Stimulated activated CD8-positive, alpha-beta memory T cell treated with anti-CD3 and anti-CD28 coated beads, Interleukin-2, amount 100 ng/mL, for 48 hours (primary cell): ENCODE measurements around the gene MAP6.

Experiments used
- DNase-seq, 2 donors: peaks; one replicate each; pipeline ENCODE4 v3.0.0-alpha.2; 2020; ENCODE audit warnings: low read depth in 2 of 2

The MAP6 gene

DNA sequence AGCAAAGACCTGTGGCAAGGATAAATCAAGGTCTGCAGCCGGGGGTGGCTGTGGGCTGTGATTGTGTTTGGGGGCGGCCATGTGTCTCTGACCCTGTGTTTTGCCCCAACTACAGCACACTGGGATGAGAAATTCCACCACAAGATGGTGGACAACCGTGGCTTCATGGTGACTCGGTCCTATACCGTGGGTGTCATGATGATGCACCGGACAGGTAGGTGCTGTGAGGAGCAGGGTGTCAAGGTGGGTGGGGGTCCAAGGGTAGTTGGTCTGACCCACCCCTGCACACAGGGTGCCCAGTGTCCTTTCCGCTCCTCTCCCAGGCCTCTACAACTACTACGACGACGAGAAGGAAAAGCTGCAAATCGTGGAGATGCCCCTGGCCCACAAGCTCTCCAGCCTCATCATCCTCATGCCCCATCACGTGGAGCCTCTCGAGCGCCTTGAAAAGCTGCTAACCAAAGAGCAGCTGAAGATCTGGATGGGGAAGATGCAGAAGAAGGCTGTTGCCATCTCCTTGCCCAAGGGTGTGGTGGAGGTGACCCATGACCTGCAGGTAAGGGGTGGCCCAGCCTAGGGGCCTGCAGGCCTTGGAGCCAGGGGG is 100.1 kb downstream of the MAP6 start:
- no peak for DNase-seq

DNA sequence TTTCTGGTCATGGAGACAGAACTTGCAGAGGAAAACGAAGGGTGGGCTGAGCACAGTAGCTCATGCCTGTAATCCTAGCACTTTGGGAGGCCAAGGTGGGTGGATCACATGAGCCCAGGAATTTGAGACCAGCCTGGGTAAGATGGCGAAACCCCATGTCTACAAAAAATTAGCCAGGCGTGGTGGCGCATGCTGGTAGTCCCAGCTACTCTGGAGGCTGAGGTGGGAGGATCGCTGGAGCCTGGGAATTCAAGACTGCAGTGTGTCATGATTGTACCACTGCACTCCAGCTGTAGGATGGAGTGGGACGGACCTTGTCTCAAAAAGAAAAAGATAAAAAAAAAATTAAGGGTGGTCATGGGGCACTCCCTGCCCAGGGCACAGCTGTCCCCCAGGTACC is 100.9 kb downstream of the MAP6 start:
- no peak for DNase-seq

DNA sequence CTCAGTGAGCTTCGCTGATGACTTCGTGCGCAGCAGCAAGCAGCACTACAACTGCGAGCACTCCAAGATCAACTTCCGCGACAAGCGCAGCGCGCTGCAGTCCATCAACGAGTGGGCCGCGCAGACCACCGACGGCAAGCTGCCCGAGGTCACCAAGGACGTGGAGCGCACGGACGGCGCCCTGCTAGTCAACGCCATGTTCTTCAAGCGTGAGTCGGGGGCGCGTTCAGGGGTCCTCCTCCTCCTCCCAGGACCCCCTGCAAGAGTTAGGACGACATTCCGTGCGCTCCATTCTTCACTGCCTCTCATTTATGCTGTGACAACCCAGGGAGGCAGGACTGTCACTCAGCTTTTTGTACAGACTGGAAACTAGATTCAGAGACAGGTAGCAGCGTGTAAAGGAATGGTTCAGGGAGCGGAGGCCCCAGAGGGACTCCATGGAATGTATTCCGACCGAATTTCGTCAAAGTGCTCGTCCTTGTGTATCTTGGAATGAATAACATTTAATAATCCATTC is 102.0 kb downstream of the MAP6 start:
- no peak for DNase-seq

DNA sequence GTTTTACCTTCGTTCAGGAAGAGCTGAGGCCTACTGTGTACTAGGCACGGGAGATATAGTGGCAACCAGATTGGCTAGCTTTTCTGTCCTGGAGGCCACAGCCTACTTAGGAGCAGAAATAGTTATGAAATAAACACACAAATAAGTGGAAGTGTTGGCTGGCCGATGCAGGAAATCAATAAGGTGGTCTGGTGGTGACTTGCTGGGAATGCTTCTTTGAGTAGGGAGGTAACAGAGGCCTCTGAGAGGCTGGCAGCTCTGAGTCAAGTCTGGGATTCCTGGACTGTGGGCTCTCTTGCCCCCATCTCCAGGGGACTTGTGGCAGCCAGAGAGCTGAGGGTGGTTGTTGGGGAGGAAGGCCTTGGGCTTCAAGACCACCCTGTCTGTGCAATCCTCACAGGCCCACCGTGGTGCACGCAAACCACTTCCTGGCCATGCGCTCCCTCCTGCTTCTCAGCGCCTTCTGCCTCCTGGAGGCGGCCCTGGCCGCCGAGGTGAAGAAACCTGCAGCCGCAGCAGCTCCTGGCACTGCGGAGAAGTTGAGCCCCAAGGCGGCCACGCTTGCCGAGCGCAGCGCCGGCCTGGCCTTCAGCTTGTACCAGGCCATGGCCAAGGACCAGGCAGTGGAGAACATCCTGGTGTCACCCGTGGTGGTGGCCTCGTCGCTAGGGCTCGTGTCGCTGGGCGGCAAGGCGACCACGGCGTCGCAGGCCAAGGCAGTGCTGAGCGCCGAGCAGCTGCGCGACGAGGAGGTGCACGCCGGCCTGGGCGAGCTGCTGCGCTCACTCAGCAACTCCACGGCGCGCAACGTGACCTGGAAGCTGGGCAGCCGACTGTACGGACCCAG is 102.7 kb downstream of the MAP6 start:
- DNase-seq = no peak

- no peak for DNase-seq
These were observed 103.5 kb downstream of the MAP6 start for GRCh38 chr11:75565221-75565814.

GRCh38 chr11:75563978-75564552 is 104.8 kb downstream of the MAP6 start:
- no peak for DNase-seq

GRCh38 chr11:75563501-75563977 is 105.3 kb downstream of the MAP6 start:
- DNase-seq = no peak

GRCh38 chr11:75562836-75563484 is 105.9 kb downstream of the MAP6 start:
- DNase-seq = no peak

GRCh38 chr11:75562048-75562835 is 106.6 kb downstream of the MAP6 start, which contains the start of gene SERPINH1:
Gene SERPINH1, plus strand, starts transcription at chr11:75562253. Its CDS starts 4,097 bp downstream, at chr11:75566350.
- peak; percentile 53 to 68 for DNase-seq

DNA sequence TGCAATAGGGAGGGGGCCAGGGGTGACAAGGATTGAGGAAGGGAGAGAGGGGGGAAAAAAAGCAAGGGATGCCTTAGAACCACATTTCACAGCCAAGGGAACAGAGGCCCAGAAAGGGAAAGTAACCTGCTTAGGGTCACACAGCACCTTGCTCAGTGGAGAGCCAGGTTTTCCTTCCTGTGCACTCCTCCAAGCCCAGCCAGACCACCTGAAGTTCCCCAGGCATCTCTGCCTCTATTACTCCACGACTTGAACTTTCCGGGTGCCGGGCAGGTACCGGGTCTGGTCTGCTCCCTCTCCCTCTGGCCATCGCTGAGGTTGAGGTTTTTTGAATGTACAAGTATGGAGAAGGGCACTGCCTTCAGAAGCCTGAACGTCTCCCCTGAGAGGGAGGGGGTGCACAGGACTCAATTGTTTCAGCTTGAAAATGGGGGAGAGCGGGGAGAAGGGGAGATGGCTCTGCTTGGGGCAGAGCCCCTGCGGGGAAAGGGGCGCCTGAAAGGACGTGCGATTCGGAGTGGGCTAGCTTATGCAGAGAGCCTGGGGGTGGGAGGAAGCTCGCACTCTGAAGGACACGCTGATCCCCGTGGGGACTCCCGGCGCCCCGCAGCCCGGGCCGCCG is 107.3 kb downstream of the MAP6 start:
- DNase-seq = no peak

DNA sequence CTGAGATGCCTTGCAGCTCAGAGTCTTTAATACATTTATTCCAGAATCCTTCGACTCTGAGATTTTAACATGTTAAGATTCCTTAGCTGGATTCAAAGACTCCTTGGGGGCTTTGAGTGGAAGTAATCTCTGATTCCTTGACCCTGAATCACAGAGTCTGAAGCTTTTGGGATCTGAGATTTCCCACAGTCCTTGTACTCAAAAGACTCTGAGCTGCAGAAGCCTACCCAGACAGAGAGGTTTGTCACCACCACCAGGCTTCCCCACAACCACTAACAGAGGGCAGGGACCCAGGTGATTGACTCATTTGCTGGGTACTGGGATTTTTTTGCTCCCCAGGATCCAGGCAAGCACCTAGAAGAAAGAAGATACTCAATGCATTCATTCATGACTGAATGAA is 108.2 kb downstream of the MAP6 start:
- DNase-seq = no peak

- no peak for DNase-seq
These were observed 109.6 kb downstream of the MAP6 start for GRCh38 chr11:75558939-75559843.

DNA sequence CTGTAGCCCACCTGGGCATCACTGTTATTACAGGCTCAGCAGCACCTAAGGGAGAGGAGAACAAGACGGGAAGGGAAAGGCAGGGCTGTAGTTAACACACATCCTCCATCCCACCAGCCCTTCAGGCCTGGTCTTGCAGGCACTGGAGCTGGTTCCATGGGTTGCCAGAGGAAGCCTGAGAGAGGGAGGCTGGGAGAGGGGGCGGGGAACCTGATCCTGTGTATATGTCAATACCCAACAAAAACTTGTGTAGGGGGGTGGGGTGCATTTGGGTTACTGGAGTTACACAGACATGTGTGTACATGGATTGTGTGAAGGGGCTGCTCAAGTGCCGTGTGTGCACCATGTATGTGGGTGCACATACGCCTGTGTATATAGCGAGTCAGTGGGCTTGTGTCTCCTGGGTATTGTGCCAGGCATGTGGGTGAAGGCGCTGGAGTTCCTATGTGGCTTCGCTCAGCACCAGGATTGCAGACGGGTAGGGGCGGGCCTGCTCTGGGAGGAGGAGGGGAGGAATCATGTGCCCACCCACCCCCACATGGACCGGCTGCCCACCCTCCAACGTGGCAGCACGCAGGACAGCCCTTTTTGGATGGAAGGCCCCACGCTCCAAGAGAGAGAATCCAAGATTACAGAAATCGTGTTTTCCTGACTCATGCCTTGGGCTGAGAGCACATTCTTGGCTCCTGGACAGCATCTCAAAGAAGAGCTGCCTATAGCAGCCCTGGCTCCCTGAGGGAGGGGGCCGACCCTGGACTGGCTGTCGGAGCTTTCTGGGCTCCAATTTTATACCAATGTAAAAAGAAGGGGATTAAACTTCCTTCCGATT is 111.0 kb downstream of the MAP6 start:
- DNase-seq = no peak

- no peak for DNase-seq
These were observed 112.6 kb downstream of the MAP6 start for GRCh38 chr11:75556275-75556674.

DNA sequence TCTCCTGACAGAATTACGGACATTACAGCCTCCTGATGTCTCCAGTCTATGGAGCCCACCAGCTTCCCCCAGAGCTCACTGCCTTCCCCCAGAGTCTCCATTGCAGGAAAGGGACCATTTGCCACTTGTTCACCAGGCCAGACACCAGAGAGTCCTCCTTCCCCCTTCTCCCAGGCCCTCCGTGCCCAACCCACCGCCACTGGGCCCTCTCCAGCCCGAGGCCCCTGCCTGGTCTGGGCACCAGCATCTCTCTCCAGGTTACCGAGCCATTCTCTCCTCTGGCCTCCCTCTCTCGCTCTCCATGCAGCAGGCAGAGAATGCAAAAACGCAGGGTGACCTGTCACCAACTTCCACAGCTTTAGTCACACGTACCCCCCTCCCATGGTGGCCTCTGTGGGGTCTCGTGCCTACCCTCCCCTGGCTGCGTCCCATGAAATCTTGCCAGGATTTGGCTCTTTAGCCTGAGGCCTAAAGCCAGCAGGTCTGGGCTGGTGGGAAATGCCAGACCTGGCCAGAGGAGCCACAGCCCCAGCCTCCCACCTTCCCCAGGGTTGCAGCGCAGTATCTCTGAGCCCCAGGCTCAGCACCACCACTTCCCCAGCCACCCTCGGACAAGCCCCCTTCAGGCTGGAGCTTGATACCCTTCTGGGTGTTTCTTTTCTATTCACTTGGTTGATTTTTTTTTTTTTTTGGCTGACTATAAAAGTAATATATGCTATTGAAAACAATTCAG is 113.6 kb downstream of the MAP6 start:
- DNase-seq = no peak

DNA sequence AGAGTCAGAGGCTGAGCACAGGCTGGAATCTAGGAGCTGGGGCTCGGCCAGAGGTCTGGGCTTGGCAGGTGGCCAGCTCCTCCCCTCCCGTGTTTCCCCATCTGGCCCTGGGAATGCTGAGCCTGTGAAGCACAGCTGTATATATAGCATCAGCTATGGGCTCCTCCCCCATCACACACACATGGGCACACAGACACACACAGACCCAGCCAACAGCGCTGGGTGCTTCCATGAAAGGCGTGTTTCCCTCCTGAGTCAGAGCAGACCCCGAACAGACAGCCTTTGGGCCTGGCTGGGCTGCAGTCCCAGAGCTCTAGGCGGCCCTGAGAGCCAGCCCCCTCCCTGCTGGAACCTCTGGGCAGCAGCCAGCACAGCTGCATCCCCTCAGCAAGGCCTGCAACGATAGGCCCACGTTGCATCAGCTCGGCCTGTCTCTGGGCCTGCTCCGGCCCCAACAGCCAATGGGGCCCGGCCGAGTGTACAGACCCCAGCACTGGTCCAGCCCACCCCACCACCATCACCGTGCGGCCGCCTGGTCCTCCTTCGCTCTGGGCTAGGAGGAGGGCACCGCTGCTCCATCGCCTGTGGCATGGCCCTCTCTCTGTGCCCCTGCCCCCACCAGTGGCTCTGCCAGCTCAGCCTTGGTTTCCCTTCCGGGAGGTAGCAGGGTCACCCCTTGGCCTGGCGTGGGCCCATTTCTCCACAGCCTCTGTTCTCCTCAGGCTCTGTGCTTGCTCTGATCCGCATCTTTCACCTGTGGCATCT is 114.4 kb downstream of the MAP6 start:
- DNase-seq = no peak

DNA sequence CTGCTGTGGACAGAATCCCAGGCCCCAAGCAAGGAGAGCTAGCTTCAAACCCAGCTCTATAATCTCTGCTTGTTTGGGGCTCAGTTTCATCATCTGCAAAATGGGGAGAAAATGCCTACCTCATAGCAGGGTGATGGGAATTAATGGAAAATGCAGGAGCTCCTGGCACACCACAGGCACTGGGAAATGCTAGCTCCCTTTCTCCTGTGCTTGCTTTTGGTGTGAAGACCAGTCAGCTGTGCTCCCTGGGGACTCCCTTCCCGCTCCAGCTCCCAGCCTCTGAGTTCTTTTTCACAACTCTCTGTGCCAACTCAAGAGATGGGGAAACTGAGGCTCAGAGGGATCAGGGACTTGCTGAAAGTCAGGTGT is 115.0 kb downstream of the MAP6 start:
- no peak for DNase-seq
